Measurements from ENCODE around the gene LAMA3.
"Not testable (repeated sequence)": the region's sequence is repeated elsewhere in the genome, so short reads cannot be mapped to it uniquely, and the experiment has no call there.

LAMA3 gene

DNA sequence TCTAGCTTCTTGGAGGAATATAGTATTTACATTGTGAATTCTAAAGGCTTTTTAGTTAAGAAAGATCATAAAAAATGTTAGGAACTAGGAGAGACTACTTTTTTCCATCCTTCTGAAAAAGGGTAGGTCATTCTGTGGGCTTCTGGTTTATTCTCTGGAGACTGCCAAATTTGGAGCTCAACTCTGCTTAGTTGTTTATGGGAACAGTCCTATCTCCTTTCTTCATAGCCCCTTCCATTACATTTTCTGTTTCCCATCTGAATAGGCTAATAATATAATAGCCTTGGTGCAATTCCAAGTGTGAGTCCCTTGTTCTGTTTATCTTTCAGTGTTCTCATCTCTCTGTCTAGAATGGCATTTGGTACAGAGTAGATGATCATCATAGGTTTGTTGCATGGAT lies 15.6 kb downstream of the LAMA3 start:
- DNase-seq, result no peak

DNA sequence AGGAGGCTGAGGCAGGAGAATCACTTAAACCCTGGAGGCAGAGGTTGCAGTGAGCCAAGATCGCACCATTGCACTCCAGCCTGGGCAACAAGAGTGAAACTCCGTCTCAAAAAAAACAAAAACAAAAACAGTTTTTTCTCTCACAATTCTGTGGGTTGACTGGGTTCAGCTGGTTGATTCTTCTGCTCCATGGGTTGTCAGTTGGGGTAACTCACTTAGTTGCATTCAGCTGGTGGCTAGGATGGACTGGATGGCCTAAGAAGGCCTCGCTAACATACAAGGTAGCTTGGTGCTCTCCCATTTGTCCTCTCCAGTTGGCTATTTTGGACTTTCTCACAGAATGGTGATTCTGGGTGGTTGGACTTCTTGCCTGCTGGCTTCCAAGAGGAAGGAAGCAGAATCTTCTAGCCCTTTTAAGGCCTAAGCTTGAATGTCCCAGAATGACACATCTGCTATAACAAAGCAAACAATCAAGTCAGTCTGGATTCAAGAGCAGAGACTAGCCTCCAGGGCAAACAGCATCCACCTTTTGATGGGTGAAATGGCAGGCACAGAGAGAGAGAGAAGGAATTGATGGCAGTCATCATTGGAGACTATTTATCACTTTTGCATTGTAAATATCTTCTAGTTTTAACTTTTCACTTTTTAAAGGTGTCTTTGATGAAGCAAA lies 17.9 kb downstream of the LAMA3 start:
- DNase-seq, result no peak

DNA sequence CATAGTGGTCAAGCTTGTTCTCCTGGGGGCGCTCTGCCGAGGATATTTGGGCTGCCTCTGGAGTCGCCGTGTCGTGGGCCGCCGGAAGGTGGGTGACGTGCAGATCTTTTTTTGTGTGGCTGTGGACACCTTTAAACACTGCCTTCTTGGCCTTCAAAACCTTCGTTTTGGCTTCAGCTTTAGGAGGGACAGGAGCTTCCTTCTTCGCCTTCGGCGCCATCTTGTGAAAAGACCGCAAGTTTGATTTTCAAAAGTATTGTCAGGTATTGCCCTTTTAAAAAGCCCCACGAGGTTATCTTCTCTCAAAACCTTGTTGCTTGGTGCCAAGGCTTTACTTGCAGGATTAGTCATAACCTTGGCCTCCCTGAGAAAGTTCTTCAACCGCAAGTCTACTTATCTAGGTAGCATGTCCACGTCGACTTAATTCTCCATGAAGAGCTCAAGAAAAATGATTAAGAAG lies 20.8 kb downstream of the LAMA3 start:
- no peak for DNase-seq

DNA sequence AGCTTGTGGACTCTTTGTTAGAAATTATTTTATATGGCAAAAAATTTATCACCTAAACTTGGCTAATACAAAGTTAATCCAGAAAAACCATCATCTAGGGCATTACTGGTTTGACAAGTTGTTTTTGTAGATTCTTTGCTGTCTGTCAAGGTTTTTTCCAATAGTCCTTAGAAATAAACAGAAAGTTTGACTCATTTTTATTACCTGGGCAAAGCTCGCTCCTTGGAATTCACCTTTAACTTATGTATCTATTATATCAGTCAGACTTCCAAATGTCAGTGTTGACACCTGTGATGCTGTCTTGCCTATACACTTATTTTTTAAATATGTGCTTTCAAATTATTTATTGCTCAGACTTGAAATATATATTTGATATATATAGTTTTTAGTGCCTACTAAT lies 21.7 kb downstream of the LAMA3 start:
- DNase-seq, result no peak

DNA sequence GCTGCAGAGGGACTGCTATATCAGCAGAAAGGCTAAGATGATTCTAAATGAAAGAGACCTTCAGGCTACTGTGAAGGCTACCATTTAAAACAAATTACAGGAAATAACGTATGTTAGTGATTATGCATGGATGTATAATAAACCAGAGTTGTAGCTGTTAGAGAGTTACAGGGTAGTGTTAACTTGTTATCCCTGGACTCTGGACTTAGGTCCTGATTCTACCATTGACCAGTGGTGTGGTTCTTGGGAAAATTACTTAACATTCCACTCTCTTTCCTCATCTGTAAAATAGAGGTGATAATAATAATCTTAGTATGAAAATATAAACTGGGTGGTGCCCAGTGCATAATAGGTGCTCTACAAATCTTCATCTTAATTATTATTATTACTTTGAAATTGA lies 22.2 kb downstream of the LAMA3 start:
- no peak for DNase-seq

DNA sequence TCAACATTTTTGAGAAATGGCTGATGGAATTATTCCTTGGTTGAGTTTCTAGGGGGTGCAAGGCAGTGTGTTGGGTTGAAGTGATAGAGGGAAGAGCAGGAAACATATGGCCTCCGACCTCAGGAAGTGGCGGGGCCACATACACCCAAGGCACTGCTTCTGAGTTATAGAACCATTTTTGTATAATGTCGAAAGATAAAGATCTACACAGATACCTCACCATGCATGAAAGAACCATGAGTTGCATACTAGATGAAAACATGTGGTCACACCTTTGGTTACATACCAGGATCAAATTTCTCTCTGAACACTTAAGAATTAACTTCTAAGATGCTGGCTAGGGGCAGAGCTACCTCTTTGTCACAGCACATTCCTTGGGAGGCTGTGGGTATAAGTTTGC lies 23.2 kb downstream of the LAMA3 start:
- DNase-seq, result peak; percentile 88 to 90

DNA sequence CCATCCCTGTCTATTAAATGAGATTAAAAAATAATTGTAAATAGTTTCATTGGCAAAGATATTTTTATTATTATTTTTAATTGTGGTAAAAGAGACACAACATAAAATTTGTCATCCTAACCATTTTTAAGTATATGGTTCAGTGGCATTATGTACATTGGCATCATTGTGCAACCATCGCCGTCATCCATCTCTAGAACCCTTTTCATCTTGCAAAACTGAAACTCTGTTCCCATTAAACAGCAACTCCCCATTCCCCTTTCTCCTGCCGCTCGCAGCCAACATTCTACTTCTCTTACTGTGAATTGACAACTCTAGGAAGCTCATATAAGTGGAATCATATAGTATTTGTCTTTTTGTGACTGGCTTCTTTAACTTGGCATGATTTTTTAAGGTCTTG lies 25.3 kb downstream of the LAMA3 start:
- DNase-seq, result no peak

DNA sequence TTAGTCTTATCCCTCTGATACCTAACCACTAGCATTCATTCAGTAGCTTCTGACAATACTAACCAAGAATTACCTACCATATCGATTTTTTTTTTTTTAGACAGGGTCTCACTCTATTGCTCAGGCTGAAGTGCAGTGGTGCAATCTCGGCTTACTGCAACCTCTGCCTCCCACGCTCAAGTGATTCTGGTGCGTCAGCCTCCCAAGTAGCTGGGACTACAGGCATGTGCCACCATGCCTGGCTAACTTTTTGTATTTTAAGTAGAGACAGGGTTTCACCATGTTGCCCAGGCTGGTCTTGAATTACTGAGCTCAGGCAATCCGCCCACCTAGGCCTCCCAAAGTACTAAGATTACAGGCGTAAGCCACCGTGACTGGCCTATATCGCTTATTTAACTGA lies 26.8 kb downstream of the LAMA3 start:
- not testable (repeated sequence) for DNase-seq

DNA sequence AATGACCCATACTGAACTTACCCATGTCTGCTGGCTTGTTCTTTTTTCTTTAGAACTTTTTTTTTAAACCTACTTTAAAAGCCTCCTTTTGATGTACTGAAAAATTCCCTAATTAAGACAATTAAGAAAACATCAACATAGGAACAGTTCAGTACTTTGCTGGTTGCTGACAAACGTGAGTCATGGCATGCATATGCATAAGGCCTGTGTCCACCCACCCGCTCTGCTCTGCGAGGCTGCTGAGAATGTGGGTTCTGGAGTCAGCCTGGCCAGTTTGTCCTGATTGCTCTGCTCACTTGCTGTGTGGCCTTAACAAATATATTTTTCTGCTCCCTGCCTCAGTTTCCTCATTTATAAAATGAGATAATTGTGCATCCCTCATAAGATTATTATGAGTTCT lies 27.3 kb downstream of the LAMA3 start:
- DNase-seq, result no peak

DNA sequence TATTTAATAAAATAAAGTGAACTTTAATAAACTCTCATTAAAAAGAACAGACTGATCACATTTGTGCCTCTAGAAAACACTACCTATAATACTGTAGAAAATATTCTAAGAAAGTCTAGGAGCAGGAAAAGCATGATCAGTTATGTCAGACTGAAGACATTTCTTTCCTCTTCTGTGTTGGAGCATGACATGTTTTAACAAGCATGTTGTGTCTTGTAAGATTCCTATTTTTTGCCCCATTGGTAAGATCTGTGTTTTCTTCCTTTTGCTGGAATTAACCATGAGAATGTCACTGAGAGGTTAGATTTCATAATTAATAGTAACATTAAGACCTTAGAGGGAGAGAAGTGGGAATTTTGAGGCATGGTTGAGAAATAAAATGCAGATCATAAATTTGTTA lies 27.7 kb downstream of the LAMA3 start:
- DNase-seq, result no peak

DNA sequence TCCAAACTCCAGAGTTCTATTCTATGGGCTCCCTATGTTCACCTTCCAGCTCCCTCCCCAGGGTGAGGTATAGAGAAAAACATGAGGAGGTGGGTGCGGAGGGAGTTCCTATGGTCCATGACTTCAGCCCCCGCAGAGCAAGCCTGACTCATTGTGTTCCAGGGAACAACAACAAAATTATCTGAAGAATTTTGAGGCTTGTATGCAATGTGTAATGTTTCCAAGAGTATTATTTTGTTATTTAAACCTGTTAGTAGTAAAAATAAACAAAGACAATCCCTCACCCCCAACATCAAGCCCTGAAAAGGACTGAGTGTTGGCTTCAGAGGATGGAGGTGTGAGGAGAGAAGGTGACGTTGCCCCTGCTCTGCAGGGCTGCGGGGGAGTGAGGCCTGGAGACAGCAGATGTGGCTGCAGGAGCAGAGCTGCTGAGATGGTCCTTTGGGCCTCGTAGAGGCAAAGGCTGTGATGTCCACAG lies 29.0 kb downstream of the LAMA3 start:
- DNase-seq, result no peak

DNA sequence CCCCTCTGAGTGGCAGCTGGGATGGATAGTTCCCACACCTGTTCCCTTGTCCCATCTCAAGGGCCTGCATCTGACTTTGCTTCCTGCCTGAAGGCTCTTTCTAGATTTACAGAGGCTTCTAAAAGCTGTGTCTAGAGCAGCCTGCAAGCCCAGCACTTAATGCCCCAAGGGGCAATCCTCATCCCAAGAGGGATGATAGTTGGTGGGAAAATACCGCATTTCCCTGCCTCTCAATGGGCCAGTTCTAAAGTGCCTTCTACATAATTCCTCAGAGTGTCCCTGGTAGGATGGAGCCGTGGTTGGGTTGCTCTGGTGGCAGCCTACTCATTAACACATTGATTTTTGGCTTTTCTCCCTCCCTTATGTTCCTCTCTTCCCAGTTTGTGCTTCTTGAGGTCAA lies 29.5 kb downstream of the LAMA3 start:
- no peak for DNase-seq

DNA sequence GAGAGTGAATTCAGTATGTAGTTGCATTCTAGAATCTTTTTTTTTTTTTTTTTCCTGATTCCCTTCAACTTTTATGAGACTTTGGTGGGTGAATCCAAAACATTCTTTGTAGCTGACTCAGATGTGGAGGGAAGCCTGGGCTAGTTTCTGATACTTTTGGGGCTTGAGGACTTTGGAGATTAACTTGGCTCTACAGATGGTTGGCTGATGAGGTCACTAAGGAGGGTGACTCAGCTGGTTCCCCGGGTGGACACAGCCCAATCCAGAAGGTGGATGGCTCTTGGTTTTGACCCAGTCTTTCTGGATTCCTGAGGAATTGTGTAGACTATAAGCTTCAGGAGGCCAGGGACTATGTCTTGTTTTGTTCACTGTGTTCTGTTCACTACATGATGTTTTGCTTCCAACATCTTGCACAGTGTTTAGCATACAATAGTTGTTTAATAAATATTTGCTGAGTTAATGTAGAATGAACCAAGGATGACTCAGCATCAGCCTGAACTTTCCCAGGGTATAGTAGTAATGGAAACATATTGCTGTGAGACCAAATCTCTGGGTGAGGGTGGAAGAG lies 30.5 kb downstream of the LAMA3 start:
- no peak for DNase-seq

DNA sequence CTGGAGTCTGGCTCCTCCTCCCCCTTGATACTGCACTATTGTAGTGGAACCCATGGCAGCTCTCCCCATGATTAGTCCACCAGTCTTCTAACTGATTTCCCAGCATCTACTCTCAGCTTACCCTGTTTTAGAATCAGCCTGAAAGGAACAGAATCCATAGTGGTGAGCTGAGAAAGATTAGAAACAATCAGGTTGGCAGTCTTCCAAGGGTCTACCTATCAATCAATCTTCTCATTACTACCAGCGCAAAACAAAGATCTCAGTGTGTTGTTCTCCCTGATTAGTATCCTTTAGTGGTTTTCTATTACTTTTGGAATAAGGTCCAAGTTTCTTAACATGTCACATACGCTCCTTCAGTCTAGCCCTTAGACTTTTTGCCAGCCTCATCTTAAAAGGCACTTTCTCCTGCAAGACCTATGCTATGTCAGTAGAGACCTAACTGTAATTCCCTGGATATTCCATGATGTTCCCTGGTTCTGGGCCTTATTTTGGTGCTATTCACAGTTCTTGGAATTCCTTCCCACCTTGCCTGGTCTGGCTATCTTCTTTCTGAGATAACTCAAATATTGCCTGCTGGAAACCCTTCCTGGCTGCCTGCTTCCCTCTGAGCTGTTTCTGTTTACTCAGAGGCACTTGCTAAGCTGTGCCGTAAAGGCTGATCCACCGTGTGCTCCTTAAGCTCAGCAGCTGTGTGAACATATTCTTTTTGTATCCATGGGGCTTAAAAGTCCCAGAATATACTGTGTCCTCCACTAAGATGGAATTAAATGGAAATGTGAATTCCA lies 32.6 kb downstream of the LAMA3 start:
- no peak for DNase-seq

DNA sequence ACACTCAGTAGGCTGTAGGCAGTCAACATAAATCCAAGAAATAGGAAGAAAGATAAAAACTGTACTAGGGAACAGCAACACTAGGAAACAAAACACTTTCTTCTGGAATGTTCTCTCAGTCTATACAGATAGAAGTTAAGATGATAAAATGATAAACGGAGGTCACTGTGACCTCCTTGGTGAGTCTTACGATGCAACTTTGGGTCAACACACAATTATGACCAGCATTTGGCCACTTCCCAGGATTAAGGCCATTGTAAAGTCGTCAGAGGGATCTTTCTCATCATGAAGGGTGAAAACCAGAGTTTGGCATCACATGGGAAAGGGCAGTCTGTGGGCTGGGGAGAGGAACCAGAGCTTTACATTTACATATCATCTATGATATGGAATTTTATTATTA lies 33.4 kb downstream of the LAMA3 start:
- DNase-seq, result no peak

DNA sequence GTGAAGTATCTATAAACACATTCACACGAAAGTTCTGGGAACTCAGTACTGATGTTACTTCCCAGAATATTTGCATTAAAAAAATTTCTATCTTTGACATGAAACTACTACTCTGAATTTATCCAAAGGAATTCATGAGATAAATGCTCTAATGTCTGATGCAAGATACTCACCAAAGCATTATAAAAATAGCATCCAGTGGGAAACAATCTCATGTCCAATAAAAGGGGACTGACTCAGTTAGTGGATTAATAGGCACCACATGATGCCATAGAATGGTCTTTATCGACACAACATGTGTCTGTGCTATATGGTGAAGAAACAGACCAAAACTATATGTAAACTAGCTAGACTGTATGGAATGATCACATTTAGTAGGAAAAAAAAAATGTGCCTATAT lies 33.9 kb downstream of the LAMA3 start:
- no peak for DNase-seq

DNA sequence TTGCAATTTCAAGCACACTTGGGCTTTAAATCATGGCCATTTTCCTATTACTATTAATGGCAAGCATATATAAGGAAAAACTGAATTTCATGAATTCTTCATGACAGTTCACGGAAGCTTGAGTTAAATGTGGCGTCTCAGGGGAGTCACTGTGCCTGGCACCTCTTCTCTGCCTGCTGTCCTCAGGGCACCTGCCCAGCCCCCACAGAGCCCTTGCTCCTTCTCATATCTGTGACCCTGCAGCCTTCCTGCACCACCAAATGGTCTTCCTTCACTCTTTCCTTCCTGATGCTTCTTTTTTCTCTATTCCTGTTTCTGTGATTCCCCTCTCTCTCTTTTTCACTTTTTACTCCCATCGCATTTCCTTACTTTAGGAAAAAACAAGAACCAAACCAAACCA lies 35.4 kb downstream of the LAMA3 start:
- no peak for DNase-seq

DNA sequence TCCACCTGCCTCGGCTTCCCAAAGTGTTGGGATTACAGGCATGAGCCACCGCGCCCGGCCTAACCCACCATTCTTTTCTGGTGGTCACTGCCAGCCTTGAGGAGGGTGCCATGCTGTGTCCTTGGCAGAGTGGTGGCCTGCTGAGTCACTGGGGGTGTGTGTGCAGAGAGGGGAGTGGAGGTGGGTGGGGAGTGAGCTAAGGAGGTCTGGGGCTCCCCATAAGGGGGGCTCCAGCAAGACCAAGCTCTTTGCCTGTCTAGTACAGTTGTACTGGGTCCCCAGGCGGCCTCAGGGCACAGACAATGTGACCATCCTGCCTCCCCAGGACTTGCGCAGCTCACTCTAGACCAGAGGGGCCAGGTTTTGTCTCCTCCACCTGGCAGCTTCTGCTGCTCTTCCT lies 36.1 kb downstream of the LAMA3 start:
- no peak for DNase-seq

DNA sequence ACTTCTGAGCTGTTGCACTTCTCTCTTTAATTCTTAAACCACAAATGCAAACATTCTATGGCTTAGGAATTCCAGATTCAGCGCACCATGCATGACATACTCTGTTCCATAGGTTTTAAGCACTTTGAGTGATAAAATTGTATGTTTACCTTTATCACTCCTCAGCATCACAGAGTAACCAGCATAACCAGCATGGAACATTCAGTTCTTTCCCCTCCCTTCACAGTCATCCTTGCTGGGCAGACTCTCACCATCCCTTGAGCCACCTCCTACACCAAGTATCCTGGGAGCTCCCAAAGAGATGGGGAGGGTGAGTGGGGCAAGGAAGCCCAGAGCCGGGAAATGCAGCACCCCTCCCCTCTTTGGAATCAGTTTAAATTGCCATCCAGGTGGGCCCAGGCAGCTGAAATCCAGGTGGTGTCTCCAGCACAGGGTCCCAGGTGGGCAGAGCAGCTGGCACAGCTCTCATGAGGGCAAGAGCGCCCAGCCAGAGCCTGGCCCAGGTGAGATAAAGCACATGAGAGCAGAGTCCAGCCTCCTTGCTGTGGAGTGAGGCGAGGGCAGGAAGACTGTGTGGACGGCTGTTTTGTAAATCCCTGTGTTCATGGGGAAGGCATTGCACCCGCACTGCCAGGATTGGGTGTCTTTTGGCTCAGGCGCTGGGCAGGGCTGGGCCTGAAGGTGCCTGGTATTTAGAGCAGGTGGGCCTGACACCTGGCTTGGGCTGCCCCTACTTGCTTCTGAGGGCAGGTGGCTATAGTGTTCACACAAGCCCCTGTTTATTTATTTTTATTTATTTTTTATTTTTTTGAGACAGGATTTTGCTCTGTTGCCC lies 36.8 kb downstream of the LAMA3 start:
- no peak for DNase-seq

DNA sequence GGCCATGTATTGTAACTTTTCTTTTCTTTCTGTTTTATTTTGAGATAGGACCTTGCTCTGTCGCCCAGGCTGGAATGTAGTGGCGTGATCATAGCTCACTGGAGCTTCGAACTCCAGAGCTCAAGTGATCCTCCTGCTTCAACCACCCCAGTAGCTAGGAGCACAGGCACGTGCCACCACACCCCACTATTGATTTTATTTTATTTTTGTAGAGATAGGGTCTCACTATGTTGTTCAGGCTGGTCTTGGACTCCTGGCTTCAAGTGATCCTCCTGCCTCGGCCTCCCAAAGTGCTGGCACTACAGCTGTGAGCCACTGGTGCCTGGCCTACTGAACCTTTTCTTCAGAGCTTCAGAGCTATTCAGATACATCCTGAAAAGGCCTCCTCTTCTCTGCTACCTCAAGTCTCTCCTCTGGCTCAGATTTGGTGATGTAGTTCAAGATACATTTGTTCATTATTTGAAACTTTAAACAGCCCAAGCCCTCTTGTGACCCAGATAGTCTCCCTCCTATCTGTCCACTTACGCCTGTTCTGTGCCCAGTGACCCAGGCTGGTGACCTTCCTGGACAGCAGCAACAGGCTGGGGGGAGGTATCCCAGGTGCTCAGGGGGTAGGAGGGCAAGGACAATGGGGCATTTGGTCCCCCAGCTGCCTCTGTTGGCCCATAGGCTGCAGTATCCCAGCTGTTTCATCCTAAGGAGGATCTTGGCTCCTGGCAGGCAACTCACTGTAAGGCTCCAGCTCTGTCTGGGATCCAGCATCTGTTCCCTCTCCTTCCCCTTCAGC lies 38.6 kb downstream of the LAMA3 start:
- no peak for DNase-seq

DNA sequence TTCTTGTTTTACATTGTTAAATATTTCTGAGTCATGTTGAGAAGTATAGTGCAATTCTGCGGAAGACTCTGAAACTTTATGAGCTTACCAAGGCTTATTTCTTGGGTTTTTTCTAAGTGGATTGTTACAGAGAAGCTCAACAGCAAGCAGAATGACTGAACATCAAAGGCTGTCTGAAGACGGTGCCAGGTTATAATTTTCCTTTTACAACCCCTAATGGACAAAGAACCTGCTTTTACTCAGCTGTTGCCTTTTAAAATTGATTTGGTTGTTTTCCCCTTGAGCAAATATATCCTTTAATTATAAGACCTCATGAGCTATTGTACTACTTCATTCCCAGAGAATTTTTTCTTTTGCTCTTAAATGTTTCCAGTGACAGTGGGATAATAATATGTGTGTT lies 41.6 kb downstream of the LAMA3 start:
- DNase-seq, result no peak

DNA sequence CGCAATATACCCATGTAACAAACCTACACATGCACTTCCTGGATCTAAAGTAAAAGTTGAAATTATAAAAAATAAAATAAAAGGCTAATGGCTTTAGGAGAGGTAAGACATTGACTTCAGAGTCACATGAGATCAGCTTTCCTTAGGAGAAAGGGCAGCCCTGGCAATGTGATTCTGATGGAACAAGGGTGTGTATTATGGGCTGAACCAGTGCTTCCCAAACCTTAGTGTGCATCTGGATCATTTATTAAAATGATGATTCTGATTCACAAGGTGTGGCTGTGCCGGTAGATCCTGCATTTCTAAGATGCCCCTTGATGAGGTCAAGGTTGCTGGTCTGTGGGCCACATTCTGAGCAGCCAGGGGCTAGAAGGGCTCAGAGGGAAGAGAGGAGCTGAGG lies 42.6 kb downstream of the LAMA3 start:
- no peak for DNase-seq

DNA sequence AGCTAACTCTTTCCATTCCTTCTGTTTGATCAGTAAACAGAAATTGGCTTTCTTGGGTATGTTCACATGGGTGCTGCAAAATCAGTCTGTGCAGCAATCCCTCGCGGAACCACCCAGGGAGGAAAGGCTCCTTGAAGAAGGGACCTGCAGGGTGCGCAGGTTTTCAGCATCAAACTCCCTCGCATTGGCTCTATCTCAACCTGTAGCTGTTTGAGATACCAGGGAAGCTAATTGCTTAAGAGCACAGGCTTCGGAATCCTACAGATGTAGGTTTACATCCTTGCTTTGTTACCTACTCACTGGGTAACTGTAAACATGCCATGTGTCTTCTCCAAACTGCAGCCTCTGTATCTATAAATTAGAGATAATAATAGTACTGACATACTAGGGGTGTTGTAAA lies 43.2 kb downstream of the LAMA3 start:
- DNase-seq, result no peak

All from Kasumi-1 (cell line).